ENCODE measurements around the gene CHRDL2. TPM values are rescaled to one million over a fixed set of nuclear protein-coding genes. Genes with fewer than 3 reads are reported as not detected.

Gene CHRDL2
- total RNA-seq, 1 donor from 2014 or later, result 1.2 TPM

GRCh38 chr11:74776546-74776945 is 45.3 kb upstream of the CHRDL2 start:
- no peak for TF ChIP-seq CTCF (IDR thresholded peaks at IDR 0.05)
- DNase-seq (no peak), ATAC-seq (no peak)
- no peaks in the 10 kb centered on the region for H3K27me3 ChIP-seq (ENCODE audit: low read depth)
- intact Hi-C loops (cut with DNase I), result no loop called here
- H3K36me3 ChIP-seq, result no peaks in the 10 kb centered on the region
- no peak overlapping the region for H3K4me3 ChIP-seq
- peaks cover 14% of the 10 kb centered on the region for H3K4me1 ChIP-seq
- H3K9me3 ChIP-seq, result no peaks in the 10 kb centered on the region
- no peak overlapping the region for H3K27ac ChIP-seq

- no peak for TF ChIP-seq CTCF (IDR thresholded peaks at IDR 0.05)
- no peaks in the 10 kb centered on the region for H3K27me3 ChIP-seq (ENCODE audit: low read depth)
- peaks cover 13% of the 10 kb centered on the region for H3K4me1 ChIP-seq
- H3K27ac ChIP-seq, result no peak overlapping the region
- ATAC-seq, result no peak
- intact Hi-C loops (cut with DNase I), result no loop called here
- H3K9me3 ChIP-seq, result no peaks in the 10 kb centered on the region
- DNase-seq, result no peak
- no peak overlapping the region for H3K4me3 ChIP-seq
- H3K36me3 ChIP-seq, result no peaks in the 10 kb centered on the region
Measured at GRCh38 chr11:74775762-74776161, 44.5 kb upstream of the CHRDL2 start.

- DNase-seq (no peak), ATAC-seq (no peak)
- Histone ChIP-seq H3K9me3 (no peaks in the 10 kb centered on the region), H3K27ac (no peak overlapping the region), H3K36me3 (no peaks in the 10 kb centered on the region), H3K4me1 (peaks cover 8% of the 10 kb centered on the region), H3K27me3 (ENCODE audit: low read depth) (no peaks in the 10 kb centered on the region), H3K4me3 (no peak overlapping the region)
- intact Hi-C loops (cut with DNase I), result no loop called here
- TF ChIP-seq CTCF (IDR thresholded peaks at IDR 0.05), result no peak
Measured at GRCh38 chr11:74773476-74773875, 42.2 kb upstream of the CHRDL2 start.

- ATAC-seq (no peak), DNase-seq (no peak)
- no peak for TF ChIP-seq CTCF (IDR thresholded peaks at IDR 0.05)
- Histone ChIP-seq H3K27ac (no peak overlapping the region), H3K27me3 (ENCODE audit: low read depth) (no peaks in the 10 kb centered on the region), H3K4me3 (no peak overlapping the region), H3K9me3 (no peaks in the 10 kb centered on the region), H3K4me1 (peaks cover 8% of the 10 kb centered on the region), H3K36me3 (no peaks in the 10 kb centered on the region)
- intact Hi-C loops (cut with DNase I), result no loop called here
Measured at GRCh38 chr11:74771139-74771538, 39.9 kb upstream of the CHRDL2 start.

- TF ChIP-seq CTCF (IDR thresholded peaks at IDR 0.05), result no peak
Measured at GRCh38 chr11:74770456-74770855, 39.2 kb upstream of the CHRDL2 start.

More at GRCh38 chr11:74770456-74770855, 39.2 kb upstream of the CHRDL2 start:
- Histone ChIP-seq H3K36me3 (no peaks in the 10 kb centered on the region), H3K4me3 (no peak overlapping the region), H3K9me3 (no peaks in the 10 kb centered on the region), H3K4me1 (peaks cover 8% of the 10 kb centered on the region), H3K27me3 (ENCODE audit: low read depth) (no peaks in the 10 kb centered on the region), H3K27ac (no peak overlapping the region)
- intact Hi-C loops (cut with DNase I), result no loop called here
- no peak for ATAC-seq
- DNase-seq, result no peak
